ENCODE data around the gene CX3CL1. TPM values are rescaled to one million over a fixed set of nuclear protein-coding genes. Genes with fewer than 3 reads are reported as not detected.

Gene CX3CL1
- total and polyA plus RNA-seq, 10 of the 15 experiments (the other 5 are each of a cell fraction or from before 2014, with no cell fraction given) = 0.03 to 1.2 (median 0.46) TPM

DNA sequence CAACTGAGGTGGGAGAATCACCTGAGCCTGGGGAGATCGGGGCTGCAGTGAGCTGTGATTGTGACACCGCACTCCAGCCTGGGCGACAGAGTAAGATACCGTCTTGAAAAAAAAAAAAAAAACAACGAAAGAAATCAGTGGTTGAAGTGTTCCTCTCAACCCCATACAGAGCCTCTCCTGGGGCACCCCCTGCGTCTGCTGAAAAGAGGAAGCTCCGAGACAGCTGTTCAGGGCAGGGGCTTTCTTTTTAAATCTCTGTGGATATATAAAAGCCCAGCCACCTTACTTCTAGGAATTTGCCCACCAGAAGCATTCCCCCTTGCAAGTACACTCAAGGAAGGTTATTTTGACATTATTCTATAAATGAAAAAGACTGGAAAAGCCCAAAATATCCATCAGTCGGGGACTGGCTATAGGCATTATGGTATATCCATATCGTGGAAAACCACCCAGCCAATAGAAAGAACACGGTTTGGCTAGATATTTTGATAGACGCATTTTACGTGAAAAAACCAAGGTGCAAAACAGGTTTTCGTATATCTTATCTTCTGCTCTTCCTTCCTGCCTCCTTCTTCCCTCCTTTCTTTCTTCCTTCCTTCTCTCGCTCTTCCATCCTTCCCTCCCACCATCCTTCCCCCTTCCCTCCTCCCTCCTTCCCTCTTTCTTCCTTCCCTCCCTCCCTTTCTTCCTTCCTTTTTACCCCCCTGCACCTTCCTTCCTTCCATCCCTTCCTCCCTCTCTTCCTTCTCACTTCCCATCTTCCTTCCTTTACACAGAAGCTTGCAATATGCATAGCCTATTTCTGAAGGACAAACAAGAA lies 22.9 kb upstream of the CX3CL1 start (continued):
- TF ChIP-seq, protein P1, sequence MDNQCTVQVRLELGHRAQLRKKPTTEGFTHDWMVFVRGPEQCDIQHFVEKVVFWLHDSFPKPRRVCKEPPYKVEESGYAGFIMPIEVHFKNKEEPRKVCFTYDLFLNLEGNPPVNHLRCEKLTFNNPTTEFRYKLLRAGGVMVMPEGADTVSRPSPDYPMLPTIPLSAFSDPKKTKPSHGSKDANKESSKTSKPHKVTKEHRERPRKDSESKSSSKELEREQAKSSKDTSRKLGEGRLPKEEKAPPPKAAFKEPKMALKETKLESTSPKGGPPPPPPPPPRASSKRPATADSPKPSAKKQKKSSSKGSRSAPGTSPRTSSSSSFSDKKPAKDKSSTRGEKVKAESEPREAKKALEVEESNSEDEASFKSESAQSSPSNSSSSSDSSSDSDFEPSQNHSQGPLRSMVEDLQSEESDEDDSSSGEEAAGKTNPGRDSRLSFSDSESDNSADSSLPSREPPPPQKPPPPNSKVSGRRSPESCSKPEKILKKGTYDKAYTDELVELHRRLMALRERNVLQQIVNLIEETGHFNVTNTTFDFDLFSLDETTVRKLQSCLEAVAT (IDR thresholded peaks at IDR 0.05) = peak; percentile 33; the same call in 1 of the 2 replicates
- TF ChIP-seq MTA3 (IDR thresholded peaks at IDR 0.05; ENCODE audit: borderline replicate concordance, low read length) (peak; percentile 83), MTA2 (IDR thresholded peaks at IDR 0.05; ENCODE audit: low read depth) (peak; percentile 59), ZSCAN29 (IDR thresholded peaks at IDR 0.05) (no peak), NR2C2 (IDR thresholded peaks at IDR 0.05; ENCODE audit: borderline replicate concordance, control insufficient read depth, insufficient read length, low read depth) (no peak), ZNF24 (IDR thresholded peaks at IDR 0.05) (no peak)
- TF ChIP-seq, protein P2, sequence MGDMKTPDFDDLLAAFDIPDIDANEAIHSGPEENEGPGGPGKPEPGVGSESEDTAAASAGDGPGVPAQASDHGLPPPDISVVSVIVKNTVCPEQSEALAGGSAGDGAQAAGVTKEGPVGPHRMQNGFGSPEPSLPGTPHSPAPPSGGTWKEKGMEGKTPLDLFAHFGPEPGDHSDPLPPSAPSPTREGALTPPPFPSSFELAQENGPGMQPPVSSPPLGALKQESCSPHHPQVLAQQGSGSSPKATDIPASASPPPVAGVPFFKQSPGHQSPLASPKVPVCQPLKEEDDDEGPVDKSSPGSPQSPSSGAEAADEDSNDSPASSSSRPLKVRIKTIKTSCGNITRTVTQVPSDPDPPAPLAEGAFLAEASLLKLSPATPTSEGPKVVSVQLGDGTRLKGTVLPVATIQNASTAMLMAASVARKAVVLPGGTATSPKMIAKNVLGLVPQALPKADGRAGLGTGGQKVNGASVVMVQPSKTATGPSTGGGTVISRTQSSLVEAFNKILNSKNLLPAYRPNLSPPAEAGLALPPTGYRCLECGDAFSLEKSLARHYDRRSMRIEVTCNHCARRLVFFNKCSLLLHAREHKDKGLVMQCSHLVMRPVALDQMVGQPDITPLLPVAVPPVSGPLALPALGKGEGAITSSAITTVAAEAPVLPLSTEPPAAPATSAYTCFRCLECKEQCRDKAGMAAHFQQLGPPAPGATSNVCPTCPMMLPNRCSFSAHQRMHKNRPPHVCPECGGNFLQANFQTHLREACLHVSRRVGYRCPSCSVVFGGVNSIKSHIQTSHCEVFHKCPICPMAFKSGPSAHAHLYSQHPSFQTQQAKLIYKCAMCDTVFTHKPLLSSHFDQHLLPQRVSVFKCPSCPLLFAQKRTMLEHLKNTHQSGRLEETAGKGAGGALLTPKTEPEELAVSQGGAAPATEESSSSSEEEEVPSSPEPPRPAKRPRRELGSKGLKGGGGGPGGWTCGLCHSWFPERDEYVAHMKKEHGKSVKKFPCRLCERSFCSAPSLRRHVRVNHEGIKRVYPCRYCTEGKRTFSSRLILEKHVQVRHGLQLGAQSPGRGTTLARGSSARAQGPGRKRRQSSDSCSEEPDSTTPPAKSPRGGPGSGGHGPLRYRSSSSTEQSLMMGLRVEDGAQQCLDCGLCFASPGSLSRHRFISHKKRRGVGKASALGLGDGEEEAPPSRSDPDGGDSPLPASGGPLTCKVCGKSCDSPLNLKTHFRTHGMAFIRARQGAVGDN (IDR thresholded peaks at IDR 0.05) = no peak
